ENCODE measurements around the gene GNB1L.

GNB1L gene

GRCh38 chr22:19786264-19786585 lies 68.4 kb downstream of the GNB1L start:
- no peak for DNase-seq (ENCODE audit: low read depth)
- H3K4me3 ChIP-seq (ENCODE audit: control insufficient read depth, low read depth, low read length) = no peak overlapping the region
- no peak for TF ChIP-seq CTCF (IDR thresholded peaks at IDR 0.05; ENCODE audit: control insufficient read depth, insufficient read depth, low read depth, low read length, missing control alignments)

GRCh38 chr22:19785461-19786263 lies 69.0 kb downstream of the GNB1L start:
- TF ChIP-seq CTCF (IDR thresholded peaks at IDR 0.05; ENCODE audit: control insufficient read depth, insufficient read depth, low read depth, low read length, missing control alignments) = no peak
- no peak for DNase-seq (ENCODE audit: low read depth)
- no peak overlapping the region for H3K4me3 ChIP-seq (ENCODE audit: control insufficient read depth, low read depth, low read length)

GRCh38 chr22:19784384-19785175 lies 70.1 kb downstream of the GNB1L start:
- TF ChIP-seq CTCF (IDR thresholded peaks at IDR 0.05; ENCODE audit: control insufficient read depth, insufficient read depth, low read depth, low read length, missing control alignments) = no peak
- H3K4me3 ChIP-seq (ENCODE audit: control insufficient read depth, low read depth, low read length) = no peak overlapping the region
- no peak for DNase-seq (ENCODE audit: low read depth)

GRCh38 chr22:19783586-19784383 lies 70.9 kb downstream of the GNB1L start:
- DNase-seq (ENCODE audit: low read depth) = no peak
- no peak overlapping the region for H3K4me3 ChIP-seq (ENCODE audit: control insufficient read depth, low read depth, low read length)
- no peak for TF ChIP-seq CTCF (IDR thresholded peaks at IDR 0.05; ENCODE audit: control insufficient read depth, insufficient read depth, low read depth, low read length, missing control alignments)

GRCh38 chr22:19782533-19782932 lies 72.1 kb downstream of the GNB1L start:
- no peak for TF ChIP-seq CTCF (IDR thresholded peaks at IDR 0.05; ENCODE audit: control insufficient read depth, insufficient read depth, low read depth, low read length, missing control alignments)
- no peak for DNase-seq (ENCODE audit: low read depth)
- H3K4me3 ChIP-seq (ENCODE audit: control insufficient read depth, low read depth, low read length) = no peak overlapping the region

GRCh38 chr22:19779685-19780268 lies 74.9 kb downstream of the GNB1L start:
- DNase-seq (ENCODE audit: low read depth) = no peak
- TF ChIP-seq CTCF (IDR thresholded peaks at IDR 0.05; ENCODE audit: control insufficient read depth, insufficient read depth, low read depth, low read length, missing control alignments) = no peak
- H3K4me3 ChIP-seq (ENCODE audit: control insufficient read depth, low read depth, low read length) = no peak overlapping the region
